A549 treated with Mapracorat at 1 μM for 4 hours (cell line): Measurements from ENCODE around the gene DNTTIP2. TPM values are rescaled to one million over a fixed set of nuclear protein-coding genes. Genes with fewer than 3 reads are reported as not detected.

Experiments
- total RNA-seq: library from RNA; stranded (reverse); fragments of 200-300 nt; extraction: Qiagen RNA extraction; gene quantifications from 5 replicates; pipeline ENCODE4 v1.2.3, GENCODE V29; 2022

The DNTTIP2 gene
- total RNA-seq = 37.3 to 44.7 TPM (median 37.9 TPM) in 5 replicates

DNA sequence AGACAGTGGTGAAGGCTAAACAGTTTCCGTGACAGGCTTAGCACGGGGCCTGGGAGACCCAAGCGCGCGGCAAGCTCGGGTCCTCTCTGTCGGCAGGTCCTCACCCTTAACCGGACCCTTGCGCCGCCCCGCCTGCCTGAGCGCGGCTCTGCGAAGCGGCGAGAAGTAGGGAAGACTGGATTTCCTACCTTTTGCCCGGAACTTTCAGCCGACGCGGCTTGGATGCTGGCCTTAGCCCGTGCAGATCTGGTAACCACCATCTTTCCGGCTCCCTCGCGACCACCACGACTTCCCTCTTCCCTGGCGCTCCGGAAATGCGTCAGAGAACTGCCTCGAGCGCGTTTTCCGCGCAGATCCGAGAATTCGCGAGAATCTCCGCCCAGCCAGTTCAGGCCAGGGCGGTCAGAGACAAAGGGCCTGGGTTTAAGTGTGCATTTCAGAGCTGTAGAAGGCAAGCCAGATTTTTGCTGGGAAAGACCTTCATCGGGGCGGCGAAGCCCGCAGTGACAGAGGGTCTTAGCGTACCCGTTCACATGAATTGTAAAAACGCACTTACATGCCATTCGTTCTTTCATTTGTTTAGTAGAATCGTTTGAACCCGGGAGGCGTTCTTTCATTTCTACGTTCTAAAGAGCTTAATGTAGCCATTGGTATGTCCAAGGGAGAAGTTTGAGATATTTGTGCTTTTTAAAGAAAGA, at the start of gene DNTTIP2:
TSS of gene DNTTIP2 (minus strand) at position 318 of the 698 bp plus-strand sequence. CDS start at position 260, 58 bp downstream.

GRCh38 chr1:93909146-93910050, 30.4 kb upstream of the DNTTIP2 start, which contains the start of gene GCLM:
GCLM (minus strand) TSS chr1:93909430; CDS start chr1:93909163, 267 bp downstream.

Other genes starting within 250 kb of the DNTTIP2 start
- 70.4 to 87.4 TPM (median 78.8 TPM) in 5 replicates for gene BCAR3, start 197.4 kb downstream of the DNTTIP2 start, total RNA-seq
- 85.1 to 97.9 TPM (median 89.4 TPM) in 5 replicates for gene GCLM, start 30.2 kb upstream of the DNTTIP2 start, total RNA-seq
- 0.10 to 0.26 TPM (median 0.12 TPM) in 4 of 5 replicates, not detected in the other for gene ABCA4, start 241.9 kb upstream of the DNTTIP2 start, total RNA-seq